Endodermal cell (in vitro differentiated cells): ENCODE data around the gene CHRNA5. TPM values are rescaled to one million over a fixed set of nuclear protein-coding genes. Genes with fewer than 3 reads are reported as not detected.
"Not testable (repeated sequence)": the region's sequence is repeated elsewhere in the genome, so short reads cannot be mapped to it uniquely, and the experiment has no call there.

Experiments used
- DNase-seq: peaks from one replicate; pipeline ENCODE4 v3.0.0-alpha.2; 2017
- H3K27ac ChIP-seq: 2 replicates; pipeline ENCODE4 v1.5.1; 2013; ENCODE audit warnings: mild to moderate bottlenecking, low read depth, low read length, moderate library complexity
- H3K27me3 ChIP-seq: 2 replicates; pipeline ENCODE4 v1.6.1; 2013; ENCODE audit warnings: mild to moderate bottlenecking, low read length, moderate library complexity; ENCODE audit not compliant: insufficient read depth, control insufficient read depth, poor library complexity, severe bottlenecking
- H3K36me3 ChIP-seq: 2 replicates; pipeline ENCODE4 v1.7.0; 2013; ENCODE audit warnings: mild to moderate bottlenecking, low read length, moderate library complexity; ENCODE audit not compliant: control insufficient read depth, insufficient read depth
- H3K4me1 ChIP-seq: one replicate; pipeline ENCODE4 v1.7.0; 2013; ENCODE audit warnings: low read length; ENCODE audit not compliant: control insufficient read depth, insufficient read depth
- H3K4me3 ChIP-seq: 2 replicates; pipeline ENCODE4 v1.5.1; 2013; ENCODE audit warnings: mild to moderate bottlenecking, low read length, moderate library complexity
- H3K9ac ChIP-seq: 2 replicates; pipeline ENCODE4 v1.6.1; 2013; ENCODE audit warnings: mild to moderate bottlenecking, low read length, moderate library complexity; ENCODE audit not compliant: poor library complexity, severe bottlenecking; ENCODE audit errors: extremely low read depth
- H3K9me3 ChIP-seq: 2 replicates; pipeline ENCODE4 v1.6.1; 2013; ENCODE audit warnings: mild to moderate bottlenecking, low read length, moderate library complexity; ENCODE audit not compliant: control insufficient read depth
- H3K27ac Mint-ChIP-seq: 2 replicates; pipeline ENCODE4 v1.8.0; 2020; ENCODE audit warnings: mixed read lengths
- H3K27me3 Mint-ChIP-seq: 2 replicates; pipeline ENCODE4 v1.8.0; 2021; ENCODE audit warnings: mild to moderate bottlenecking, mixed read lengths; ENCODE audit not compliant: insufficient read depth
- H3K36me3 Mint-ChIP-seq: 2 replicates; pipeline ENCODE4 v1.8.0; 2020; ENCODE audit warnings: low read depth, mixed read lengths
- H3K4me1 Mint-ChIP-seq: 2 replicates; pipeline ENCODE4 v1.8.0; 2020; ENCODE audit warnings: mixed read lengths
- H3K4me3 Mint-ChIP-seq: 2 replicates; pipeline ENCODE4 v1.8.0; 2020; ENCODE audit warnings: mild to moderate bottlenecking, moderate library complexity, mixed read lengths
- H3K9me3 Mint-ChIP-seq: 2 replicates; pipeline ENCODE4 v1.8.0; 2020; ENCODE audit warnings: mild to moderate bottlenecking, mixed read lengths
- WGBS, 2 experiments: methylation state at CpG; one replicate each; pipeline versions ENCODE4 v1.1.5 to v1.1.7; 2013; ENCODE audit warnings: missing lambda C conversion rate in 2 of 2, mixed read lengths in 1 of 2; ENCODE audit not compliant: insufficient coverage in 1 of 2, insufficient read length in 1 of 2; 5-methylcytosine and 5-hydroxymethylcytosine counted together
- long read RNA-seq, 4 experiments: library from polyadenylated mRNA in 2 of 4; library from RNA in 1 of 4; library from capped mRNA in 1 of 4; stranded (forward) in 3 of 4; unstranded in 1 of 4; transcript quantifications; one replicate each; pipeline ENCODE4 v2.0.0, GENCODE V29; 2020 to 2021; ENCODE audit warnings: inconsistent platforms in 1 of 4
- polyA plus RNA-seq, 2 experiments: library from polyadenylated mRNA; stranded (reverse); fragments of 50-300 nt; gene quantifications; one replicate each; pipeline ENCODE4 v1.2.3, GENCODE V29; 2013
- total RNA-seq, 2 donors: library from RNA; stranded (reverse); fragmentation: NEBNext Ultra II Directional in 1 of 2; extraction: Animal tissue kit (Norgen Biotek cat#: 25700) in 1 of 2; gene quantifications; 2 replicates in 1 of 2; 3 replicates in 1 of 2; pipeline ENCODE4 v1.2.1, GENCODE V29; 2021
- TF ChIP-seq, protein P1 (sequence below): fragments of 200-600 bp; sonication (generic); conservative IDR thresholded peaks from 2 replicates; pipeline ENCODE4 v1.5.0; 2021; ENCODE audit warnings: antibody characterized with exemption, mild to moderate bottlenecking

CHRNA5 gene
- total RNA-seq: 10 to 100 TPM; 16.4 to 23.0 TPM
- polyA plus RNA-seq (2013, experiment 1 of 2): 17.4 TPM
- 17.7 TPM for polyA plus RNA-seq (2013, experiment 2 of 2)
- long read RNA-seq, experiment 1, partial matches to known transcripts: 5 of 15 reads
- long read RNA-seq, experiment 1, other reads (novel, unspliced or antisense): 8 of 15 reads
- long read RNA-seq, experiment 2, partial matches to known transcripts: 8 of 20 reads
- long read RNA-seq, experiment 2, other reads (novel, unspliced or antisense): 9 of 20 reads
- long read RNA-seq, experiment 3, partial matches to known transcripts: 2 of 4 reads
- long read RNA-seq, experiment 3, other reads (novel, unspliced or antisense): 0 of 4 reads
- long read RNA-seq, experiment 4, partial matches to known transcripts: 1 of 4 reads
- long read RNA-seq, experiment 4, other reads (novel, unspliced or antisense): 3 of 4 reads

GRCh38 chr15:78565097-78565950 is at the start of gene CHRNA5:
CHRNA5 (plus strand) TSS chr15:78565520; CDS start chr15:78565720, 200 bp downstream.
- H3K9ac ChIP-seq: peak within 1 kb of the TSS; percentile 67
- H3K27me3 ChIP-seq: no peaks in the 10 kb centered on the region
- peak within 1 kb of the TSS; percentile 95 for H3K4me3 ChIP-seq
- Mint-ChIP-seq H3K36me3 (no peaks in the 10 kb centered on the region), H3K27me3 (peaks cover 4% of the 10 kb centered on the region), H3K4me3 (peak within 1 kb of the TSS; percentile 83), H3K4me1 (peaks cover 27% of the 10 kb centered on the region), H3K9me3 (no peaks in the 10 kb centered on the region), H3K27ac (peak within 1 kb of the TSS; percentile 86)
- peak; percentile 100 for DNase-seq
- H3K36me3 ChIP-seq: no peaks in the 10 kb centered on the region
- H3K27ac ChIP-seq: peak within 1 kb of the TSS; percentile 85
- peaks cover 5% of the 10 kb centered on the region for H3K4me1 ChIP-seq
- TF ChIP-seq, protein P1, sequence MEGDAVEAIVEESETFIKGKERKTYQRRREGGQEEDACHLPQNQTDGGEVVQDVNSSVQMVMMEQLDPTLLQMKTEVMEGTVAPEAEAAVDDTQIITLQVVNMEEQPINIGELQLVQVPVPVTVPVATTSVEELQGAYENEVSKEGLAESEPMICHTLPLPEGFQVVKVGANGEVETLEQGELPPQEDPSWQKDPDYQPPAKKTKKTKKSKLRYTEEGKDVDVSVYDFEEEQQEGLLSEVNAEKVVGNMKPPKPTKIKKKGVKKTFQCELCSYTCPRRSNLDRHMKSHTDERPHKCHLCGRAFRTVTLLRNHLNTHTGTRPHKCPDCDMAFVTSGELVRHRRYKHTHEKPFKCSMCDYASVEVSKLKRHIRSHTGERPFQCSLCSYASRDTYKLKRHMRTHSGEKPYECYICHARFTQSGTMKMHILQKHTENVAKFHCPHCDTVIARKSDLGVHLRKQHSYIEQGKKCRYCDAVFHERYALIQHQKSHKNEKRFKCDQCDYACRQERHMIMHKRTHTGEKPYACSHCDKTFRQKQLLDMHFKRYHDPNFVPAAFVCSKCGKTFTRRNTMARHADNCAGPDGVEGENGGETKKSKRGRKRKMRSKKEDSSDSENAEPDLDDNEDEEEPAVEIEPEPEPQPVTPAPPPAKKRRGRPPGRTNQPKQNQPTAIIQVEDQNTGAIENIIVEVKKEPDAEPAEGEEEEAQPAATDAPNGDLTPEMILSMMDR: no peak
- H3K9me3 ChIP-seq: no peaks in the 10 kb centered on the region
- 0% methylated on average over 22 to 75 of the region's 75 CpGs for WGBS, 2 experiments

DNA sequence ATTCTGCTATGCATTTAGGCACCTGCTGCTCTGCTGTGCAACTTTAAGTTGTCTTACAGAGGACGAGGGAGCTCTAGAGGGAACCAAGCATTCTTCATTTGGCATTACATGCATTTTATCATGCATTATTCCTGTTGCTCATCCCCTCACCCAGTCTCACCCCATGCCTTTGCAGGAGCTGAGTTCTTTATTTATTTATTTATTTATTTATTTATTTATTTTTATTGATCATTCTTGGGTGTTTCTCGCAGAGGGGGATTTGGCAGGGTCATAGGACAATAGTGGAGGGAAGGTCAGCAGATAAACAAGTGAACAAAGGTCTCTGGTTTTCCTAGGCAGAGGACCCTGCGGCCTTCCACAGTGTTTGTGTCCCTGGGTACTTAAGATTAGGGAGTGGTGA is 45.3 kb upstream of the CHRNA5 start:
- not testable (repeated sequence) for H3K4me1 Mint-ChIP-seq, H3K36me3 ChIP-seq, DNase-seq, H3K27me3 Mint-ChIP-seq, H3K9ac ChIP-seq, H3K36me3 Mint-ChIP-seq, H3K27ac Mint-ChIP-seq, H3K4me1 ChIP-seq, H3K4me3 Mint-ChIP-seq, H3K4me3 ChIP-seq, H3K27me3 ChIP-seq, H3K27ac ChIP-seq
- H3K9me3 ChIP-seq: peaks cover 11% of the 10 kb centered on the region
- 97% methylated on average over 1 of the region's 3 CpGs; no CpG with 5 or more reads in 1 of the 2 experiments for WGBS, 2 experiments
- H3K9me3 Mint-ChIP-seq: peaks cover 25% of the 10 kb centered on the region

DNA sequence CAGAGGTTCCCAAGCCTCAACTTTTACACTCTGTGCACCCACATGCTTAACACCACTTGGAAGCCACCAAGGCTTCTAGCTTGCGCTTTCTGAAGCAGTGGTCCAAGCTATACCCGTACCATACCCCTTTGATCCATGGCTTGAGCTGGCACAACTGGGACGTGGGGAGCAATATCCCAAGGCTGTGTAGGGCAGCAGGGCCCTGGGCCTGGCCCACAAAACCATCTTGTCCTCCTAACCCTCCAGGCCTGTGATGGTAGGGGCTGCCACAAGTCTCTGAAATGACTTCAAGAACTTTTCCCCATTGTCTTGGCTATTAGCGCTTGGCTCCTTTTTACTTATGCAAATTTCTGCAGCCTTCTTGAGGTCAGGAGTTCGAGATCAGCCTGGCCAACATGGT is 41.1 kb upstream of the CHRNA5 start:
- no peaks in the 10 kb centered on the region for H3K27me3 ChIP-seq
- Mint-ChIP-seq H3K4me1 (peaks cover 4% of the 10 kb centered on the region), H3K4me3 (no peak overlapping the region), H3K27ac (no peak overlapping the region), H3K27me3 (peaks cover 4% of the 10 kb centered on the region), H3K36me3 (peaks cover 7% of the 10 kb centered on the region), H3K9me3 (peaks cover 39% of the 10 kb centered on the region)
- no peak for DNase-seq
- peaks cover 11% of the 10 kb centered on the region for H3K9me3 ChIP-seq
- H3K27ac ChIP-seq: no peak overlapping the region
- no peaks in the 10 kb centered on the region for H3K36me3 ChIP-seq
- no peaks in the 10 kb centered on the region for H3K4me1 ChIP-seq
- TF ChIP-seq, protein P1: no peak
- 84 to 93% methylated on average over 2 to 5 of the region's 5 CpGs for WGBS, 2 experiments
- H3K4me3 ChIP-seq: no peak overlapping the region
- H3K9ac ChIP-seq: no peak overlapping the region
